IPS-20b (cell line): ENCODE results near the gene ARMS2.

ENCODE experiments used
- H3K27ac ChIP-seq: one replicate; pipeline ENCODE4 v1.5.1; 2013; ENCODE audit warnings: low read length
- H3K27me3 ChIP-seq: 2 replicates; pipeline ENCODE4 v1.6.1; 2013; ENCODE audit warnings: mild to moderate bottlenecking, low read length, inconsistent platforms; ENCODE audit not compliant: insufficient read depth
- H3K36me3 ChIP-seq: 2 replicates; pipeline ENCODE4 v1.6.1; 2013; ENCODE audit warnings: low read depth, mild to moderate bottlenecking, inconsistent platforms, low read length, moderate library complexity; ENCODE audit not compliant: insufficient read depth
- H3K4me1 ChIP-seq: 2 replicates; pipeline ENCODE4 v1.6.1; 2013; ENCODE audit warnings: mild to moderate bottlenecking, control low read depth, inconsistent platforms, low read length, moderate library complexity; ENCODE audit not compliant: insufficient read depth
- H3K4me3 ChIP-seq: 2 replicates; pipeline ENCODE4 v1.5.1; 2013; ENCODE audit warnings: mild to moderate bottlenecking, low read length, inconsistent platforms
- H3K9ac ChIP-seq: 2 replicates; pipeline ENCODE4 v1.6.1; 2013; ENCODE audit warnings: low read depth, mild to moderate bottlenecking, inconsistent platforms, low read length, moderate library complexity
- H3K9me3 ChIP-seq: 2 replicates; pipeline ENCODE4 v1.6.1; 2013; ENCODE audit warnings: mild to moderate bottlenecking, low read depth, low read length, inconsistent platforms; ENCODE audit not compliant: insufficient read depth

The ARMS2 gene

DNA sequence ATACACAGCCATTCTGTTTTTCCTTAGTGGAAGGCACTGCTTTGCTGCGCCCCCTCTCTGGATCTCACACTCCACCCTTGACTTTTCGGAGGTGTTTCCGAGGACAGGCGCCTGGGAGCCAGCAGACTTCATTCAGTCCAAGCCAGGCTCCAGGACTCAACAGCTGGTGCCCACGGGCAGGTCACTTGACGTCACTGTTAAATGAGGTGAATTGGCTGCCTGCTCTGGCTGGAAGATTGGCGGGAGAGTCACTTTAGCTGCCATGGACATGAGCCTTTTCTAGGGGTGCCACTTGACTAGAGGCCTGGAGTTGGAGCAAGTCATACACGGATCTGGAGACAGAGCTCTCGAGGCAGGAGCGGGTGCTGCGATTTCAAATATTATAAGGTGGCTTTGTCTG lies 10.1 kb downstream of the ARMS2 start:
- peaks cover 3% of the 10 kb centered on the region; the same call in 1 of the 2 replicates for H3K4me1 ChIP-seq
- peaks cover 66% of the 10 kb centered on the region for H3K27me3 ChIP-seq
- no peaks in the 10 kb centered on the region; the same call in 1 of the 2 replicates for H3K9me3 ChIP-seq
- H3K36me3 ChIP-seq: no peaks in the 10 kb centered on the region
- H3K27ac ChIP-seq: no peak overlapping the region
- H3K9ac ChIP-seq: no peak overlapping the region
- no peak overlapping the region for H3K4me3 ChIP-seq

DNA sequence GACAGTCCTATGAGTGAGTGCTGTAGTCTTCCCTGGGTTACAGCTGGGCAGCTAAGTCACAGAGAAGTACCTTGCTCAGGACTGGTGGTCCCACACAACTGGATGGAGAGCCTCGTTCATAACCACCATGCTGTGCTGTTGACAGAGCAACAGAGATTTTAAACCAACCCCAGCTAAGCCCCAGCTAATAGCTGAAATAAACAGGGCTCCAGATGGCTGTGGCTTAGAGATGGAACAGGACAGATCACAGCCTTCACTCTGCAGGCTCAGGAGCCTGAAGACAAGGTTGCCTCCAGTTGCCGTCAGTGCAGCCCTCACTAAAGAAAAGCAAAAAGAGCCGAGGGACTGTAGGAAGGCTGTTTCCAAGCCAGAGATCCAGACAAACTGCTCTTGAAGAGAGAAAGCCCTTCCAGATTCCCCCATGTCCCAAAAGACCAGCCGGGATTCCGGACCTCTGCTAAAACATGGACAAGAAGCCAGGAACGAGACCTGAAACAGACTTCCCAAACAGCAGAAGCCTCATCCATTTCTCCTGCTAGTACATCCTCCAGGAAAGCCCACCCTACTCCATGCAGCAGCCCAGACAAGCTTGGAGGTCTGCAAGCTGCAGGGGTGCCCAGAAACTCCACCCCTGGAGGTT lies 11.1 kb downstream of the ARMS2 start:
- Histone ChIP-seq H3K27me3 (peaks cover 57% of the 10 kb centered on the region), H3K4me1 (peaks cover 3% of the 10 kb centered on the region; the same call in 1 of the 2 replicates), H3K9ac (no peak overlapping the region), H3K4me3 (no peak overlapping the region), H3K9me3 (no peaks in the 10 kb centered on the region; the same call in 1 of the 2 replicates), H3K27ac (no peak overlapping the region), H3K36me3 (no peaks in the 10 kb centered on the region)

DNA sequence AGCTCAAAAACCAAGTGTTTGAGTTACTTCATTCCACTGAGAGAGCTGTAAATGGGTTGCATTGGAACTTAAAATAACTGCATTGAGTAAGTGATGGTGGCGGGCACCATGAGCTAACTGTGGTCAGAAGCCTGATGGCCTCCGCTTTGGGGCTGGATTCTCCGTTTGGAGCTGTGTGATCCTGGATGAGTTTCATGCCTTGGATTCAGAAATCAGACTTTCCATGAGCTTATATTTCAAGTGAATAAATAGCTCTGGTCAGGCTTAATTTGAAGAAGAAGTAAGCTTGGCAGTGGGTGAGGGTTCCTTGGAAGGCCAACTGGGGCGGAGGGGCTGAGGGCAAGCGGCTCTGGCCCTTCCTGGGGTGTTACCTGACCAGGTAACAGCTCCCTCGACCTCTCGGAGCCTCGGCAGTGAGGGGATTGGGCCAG lies 12.5 kb downstream of the ARMS2 start:
- H3K27ac ChIP-seq: no peak overlapping the region
- H3K9me3 ChIP-seq: no peaks in the 10 kb centered on the region; the same call in 1 of the 2 replicates
- no peak overlapping the region for H3K4me3 ChIP-seq
- no peak overlapping the region for H3K9ac ChIP-seq
- H3K36me3 ChIP-seq: no peaks in the 10 kb centered on the region
- peaks cover 3% of the 10 kb centered on the region; the same call in 1 of the 2 replicates for H3K4me1 ChIP-seq
- H3K27me3 ChIP-seq: peaks cover 47% of the 10 kb centered on the region

DNA sequence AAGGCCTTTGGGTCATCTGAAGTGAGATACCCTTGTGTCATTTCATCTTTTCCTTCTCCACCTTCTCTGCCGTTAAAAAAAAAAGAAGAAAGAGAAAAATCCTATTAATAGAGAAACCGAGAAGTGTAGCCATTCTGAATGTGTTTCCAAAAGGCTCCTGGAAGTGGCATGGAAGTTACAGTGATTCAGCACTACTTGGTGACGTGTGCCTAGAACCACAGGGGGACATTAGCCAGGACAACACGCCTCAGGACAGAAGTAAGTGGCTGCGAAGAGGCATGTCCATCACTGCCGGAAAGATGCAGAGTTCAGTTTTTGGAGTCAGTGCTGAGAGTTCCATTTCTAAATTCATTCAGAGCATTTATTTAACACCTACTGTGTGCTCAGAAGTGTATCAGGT lies 13.2 kb downstream of the ARMS2 start:
- H3K36me3 ChIP-seq: no peaks in the 10 kb centered on the region
- H3K9ac ChIP-seq: no peak overlapping the region
- no peaks in the 10 kb centered on the region for H3K9me3 ChIP-seq
- H3K4me3 ChIP-seq: no peak overlapping the region
- peaks cover 3% of the 10 kb centered on the region; the same call in 1 of the 2 replicates for H3K4me1 ChIP-seq
- peaks cover 39% of the 10 kb centered on the region for H3K27me3 ChIP-seq
- H3K27ac ChIP-seq: no peak overlapping the region

DNA sequence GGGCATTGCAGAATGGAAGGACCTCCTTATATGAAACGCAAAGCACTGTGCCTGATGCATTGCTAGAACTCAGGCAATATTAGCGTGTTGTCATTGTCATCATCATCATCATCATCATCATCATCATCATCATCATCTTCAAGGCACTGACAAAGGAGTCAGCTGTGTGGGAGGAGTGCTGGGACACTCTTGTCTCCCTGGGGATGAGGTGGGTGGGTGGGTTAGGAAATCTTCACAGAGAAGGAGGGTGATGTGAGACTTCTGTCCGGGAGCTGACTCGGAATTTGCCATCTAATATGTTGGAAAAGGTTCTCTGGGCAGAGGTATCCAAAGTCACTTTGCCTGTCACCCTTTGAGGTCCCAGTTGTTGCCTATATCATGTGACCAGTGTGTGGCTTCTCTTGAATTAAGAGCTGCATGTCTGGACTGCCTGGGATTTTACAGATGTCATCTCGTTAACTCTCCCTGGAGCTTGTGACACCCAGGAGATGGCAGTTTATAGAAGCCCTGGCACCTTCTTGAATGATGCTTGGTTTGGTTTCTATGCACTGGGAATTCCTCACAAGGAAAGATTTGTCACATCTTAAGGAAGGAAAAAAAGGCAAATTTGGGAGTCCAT lies 14.0 kb downstream of the ARMS2 start:
- Histone ChIP-seq H3K27me3 (peaks cover 32% of the 10 kb centered on the region), H3K9me3 (no peaks in the 10 kb centered on the region), H3K27ac (no peak overlapping the region), H3K4me3 (no peak overlapping the region), H3K36me3 (no peaks in the 10 kb centered on the region), H3K9ac (no peak overlapping the region), H3K4me1 (no peaks in the 10 kb centered on the region)

DNA sequence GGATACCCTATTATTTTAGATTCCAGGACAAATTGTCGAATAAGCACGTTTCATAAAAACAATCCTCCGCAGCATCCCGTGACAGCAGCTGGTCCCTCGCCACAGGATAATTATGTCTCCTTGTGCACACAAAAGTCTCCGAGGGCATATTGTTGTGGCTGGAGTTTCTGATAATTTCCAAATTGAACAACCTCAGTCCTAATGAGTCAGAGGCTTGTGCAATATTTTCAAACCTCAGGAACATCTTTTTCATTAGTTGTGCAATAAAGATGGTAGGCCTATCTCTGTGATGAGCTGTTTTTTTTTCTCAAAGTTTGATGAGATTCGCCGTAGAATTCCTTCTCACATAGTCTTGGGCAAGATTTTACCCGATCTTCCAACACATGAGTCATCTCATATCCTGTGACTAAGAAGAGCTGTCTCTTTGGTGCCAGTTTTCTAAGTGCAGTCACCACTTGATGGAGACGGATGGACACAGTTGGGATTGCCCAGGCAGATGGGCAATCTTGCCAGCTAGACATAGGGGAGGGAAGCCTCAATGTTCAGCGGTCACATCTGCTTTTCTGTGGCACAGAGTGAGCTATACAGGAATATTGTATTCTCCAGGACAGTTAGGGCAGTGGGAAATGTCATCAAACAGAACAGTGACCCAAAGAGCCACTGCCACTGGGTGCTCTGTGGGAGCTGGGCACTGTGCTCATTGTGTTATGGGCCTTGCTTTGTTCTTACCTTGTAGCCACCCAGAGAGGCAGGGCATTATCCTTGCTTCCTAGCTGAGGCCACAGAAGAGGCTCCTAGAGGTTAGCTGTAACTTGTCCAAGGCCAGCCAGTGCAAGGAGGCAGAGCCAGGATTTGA lies 14.7 kb downstream of the ARMS2 start:
- Histone ChIP-seq H3K4me3 (no peak overlapping the region), H3K4me1 (peaks cover 5% of the 10 kb centered on the region; the same call in 1 of the 2 replicates), H3K36me3 (no peaks in the 10 kb centered on the region), H3K9me3 (no peaks in the 10 kb centered on the region), H3K27ac (no peak overlapping the region), H3K9ac (no peak overlapping the region), H3K27me3 (peaks cover 25% of the 10 kb centered on the region)

DNA sequence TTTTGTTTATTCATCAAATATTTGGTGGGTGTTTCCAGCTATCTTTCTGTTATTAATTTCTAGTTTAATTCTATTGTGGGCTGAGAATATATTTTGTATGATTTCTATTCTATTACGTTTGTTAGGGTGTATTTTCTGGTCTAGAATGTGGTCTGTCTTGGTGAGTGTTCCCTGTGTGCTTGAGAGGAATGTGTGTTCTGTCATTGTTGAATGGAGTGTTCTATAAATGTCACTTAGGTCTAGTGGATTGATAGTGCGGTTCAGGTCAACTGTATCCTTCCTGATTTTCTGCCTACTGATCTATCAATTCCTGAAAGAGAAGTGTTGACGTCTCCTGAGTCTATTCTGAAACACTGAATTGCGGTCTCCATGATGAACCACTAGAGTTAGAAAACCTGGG lies 15.4 kb downstream of the ARMS2 start:
- no peaks in the 10 kb centered on the region for H3K9me3 ChIP-seq
- peaks cover 18% of the 10 kb centered on the region for H3K27me3 ChIP-seq
- no peak overlapping the region for H3K4me3 ChIP-seq
- H3K9ac ChIP-seq: no peak overlapping the region
- no peaks in the 10 kb centered on the region for H3K36me3 ChIP-seq
- peaks cover 10% of the 10 kb centered on the region for H3K4me1 ChIP-seq
- H3K27ac ChIP-seq: no peak overlapping the region

DNA sequence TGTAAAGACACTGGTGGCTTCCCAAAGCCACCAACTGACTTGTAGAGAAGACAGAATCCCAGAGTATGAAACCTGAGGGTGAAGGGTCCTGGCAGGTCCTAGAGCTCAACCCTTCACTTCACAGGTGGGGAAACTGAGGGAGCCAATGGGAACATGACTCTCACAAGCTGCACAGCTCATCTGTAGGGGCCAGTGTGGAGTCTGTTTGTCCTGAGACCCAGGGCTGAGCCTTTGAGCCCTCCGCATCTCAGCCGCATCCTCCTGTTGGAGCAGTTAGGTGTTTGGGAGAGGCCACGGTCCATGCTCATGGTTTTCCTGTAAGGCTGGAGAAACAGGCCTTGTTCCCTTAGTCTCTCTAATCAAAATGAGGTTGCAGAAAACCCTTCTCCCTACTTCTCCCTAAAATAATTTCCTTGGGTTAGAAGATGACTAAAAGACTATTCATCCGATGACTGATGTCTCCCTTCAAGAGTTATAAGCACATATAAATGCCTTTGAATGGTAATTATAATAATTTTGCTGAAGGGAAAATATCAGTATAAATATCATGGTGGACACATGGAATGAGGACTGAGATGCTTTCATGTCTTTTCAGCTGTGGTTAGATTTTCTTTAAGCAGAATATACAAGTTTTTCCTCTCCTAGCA lies 17.2 kb downstream of the ARMS2 start:
- peaks cover 27% of the 10 kb centered on the region for H3K4me1 ChIP-seq
- peaks cover 3% of the 10 kb centered on the region; the same call in 1 of the 2 replicates for H3K27me3 ChIP-seq
- H3K9ac ChIP-seq: no peak overlapping the region
- H3K36me3 ChIP-seq: no peaks in the 10 kb centered on the region
- H3K27ac ChIP-seq: no peak overlapping the region
- H3K4me3 ChIP-seq: no peak overlapping the region
- H3K9me3 ChIP-seq: no peaks in the 10 kb centered on the region

DNA sequence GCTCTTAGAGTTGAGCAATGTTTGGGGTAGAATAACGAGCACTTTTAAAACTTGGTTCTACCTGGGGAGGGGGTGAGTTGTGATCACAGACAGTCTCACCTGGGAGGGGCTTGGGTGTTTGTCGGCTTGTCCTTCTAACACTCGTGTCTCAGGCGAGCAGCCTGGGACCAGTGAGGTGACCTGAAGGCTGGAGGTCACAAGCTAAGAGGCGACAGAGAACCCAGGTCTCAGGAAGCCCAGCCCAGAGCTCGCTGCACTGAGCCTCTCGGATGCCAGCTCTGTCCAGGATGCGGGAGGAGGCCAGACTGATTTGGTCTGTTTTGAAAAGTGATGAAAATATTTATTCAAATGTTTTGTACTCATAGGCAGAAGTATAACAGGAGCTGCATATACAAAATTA lies 18.7 kb downstream of the ARMS2 start:
- Histone ChIP-seq H3K4me1 (peaks cover 35% of the 10 kb centered on the region), H3K9me3 (no peaks in the 10 kb centered on the region), H3K36me3 (no peaks in the 10 kb centered on the region), H3K27me3 (no peaks in the 10 kb centered on the region), H3K27ac (no peak overlapping the region), H3K4me3 (no peak overlapping the region), H3K9ac (no peak overlapping the region)

DNA sequence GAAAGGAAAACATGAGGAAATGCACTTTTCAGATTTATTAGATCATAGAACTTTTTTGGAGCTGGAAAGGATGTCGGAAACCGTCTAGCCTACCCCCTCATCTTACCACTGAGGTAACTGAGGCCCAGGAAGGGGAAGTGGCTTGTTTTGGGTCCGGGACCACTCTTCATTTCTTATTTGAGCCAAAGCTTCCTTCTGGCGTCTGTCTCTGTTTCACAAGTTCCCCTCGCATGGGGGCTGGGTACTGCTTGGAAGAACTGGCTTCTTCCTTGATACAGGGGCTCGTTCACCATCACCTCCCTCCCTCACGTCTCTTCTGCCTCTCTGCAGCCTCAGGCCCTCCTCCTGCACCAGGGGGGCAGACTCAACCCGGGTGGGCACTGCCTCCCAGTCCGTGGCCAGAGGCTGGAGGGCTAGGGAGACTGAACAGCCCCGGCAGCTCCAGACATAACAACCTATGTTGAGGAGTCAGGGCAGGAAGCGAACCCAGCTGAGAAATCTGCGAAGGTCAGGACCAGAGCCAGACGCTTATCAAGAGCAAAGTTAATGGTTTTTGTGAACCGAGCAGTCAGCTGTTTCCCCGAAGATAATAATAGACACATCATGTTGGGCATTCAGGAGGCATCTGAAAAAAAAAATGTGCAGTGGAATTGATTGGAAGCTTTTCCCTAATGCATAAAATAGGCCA lies 19.8 kb downstream of the ARMS2 start:
- Histone ChIP-seq H3K36me3 (no peaks in the 10 kb centered on the region), H3K4me1 (peaks cover 41% of the 10 kb centered on the region), H3K27ac (no peak overlapping the region), H3K4me3 (no peak overlapping the region), H3K9ac (no peak overlapping the region), H3K27me3 (no peaks in the 10 kb centered on the region), H3K9me3 (no peaks in the 10 kb centered on the region)

DNA sequence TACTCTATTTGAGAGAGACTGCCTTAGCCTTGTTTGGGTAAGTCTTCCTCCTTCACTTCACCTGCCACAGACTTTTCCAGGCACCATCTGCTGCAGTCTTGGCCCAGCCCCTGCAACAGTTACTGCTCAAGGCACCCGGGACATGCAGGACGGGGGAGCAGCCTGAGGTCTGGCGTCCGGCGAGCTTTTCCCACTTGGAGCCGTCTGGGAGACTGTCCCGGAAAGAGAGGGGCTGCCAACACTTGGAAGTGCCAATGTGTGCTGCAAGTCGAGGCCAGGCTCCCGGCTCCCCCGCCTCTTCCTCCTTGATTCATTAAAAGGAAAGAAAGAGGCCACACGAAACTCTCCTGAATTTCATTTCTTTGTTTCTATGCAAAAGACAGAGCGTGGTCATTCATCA lies 20.6 kb downstream of the ARMS2 start:
- H3K27ac ChIP-seq: no peak overlapping the region
- H3K36me3 ChIP-seq: no peaks in the 10 kb centered on the region
- no peak overlapping the region; the same call in 1 of the 2 replicates for H3K9ac ChIP-seq
- no peak overlapping the region for H3K4me3 ChIP-seq
- H3K4me1 ChIP-seq: peaks cover 41% of the 10 kb centered on the region
- H3K9me3 ChIP-seq: no peaks in the 10 kb centered on the region
- no peaks in the 10 kb centered on the region for H3K27me3 ChIP-seq
